ENCODE data around the gene RPTOR. TPM values are rescaled to one million over a fixed set of nuclear protein-coding genes. Genes with fewer than 3 reads are reported as not detected.

The RPTOR gene
- total RNA-seq, 1 experiment from 2014 or later, result 58.0 TPM

- no peaks in the 10 kb centered on the region for H3K4me1 ChIP-seq (ENCODE audit: control insufficient read depth, insufficient read depth, low read length)
- H3K9me3 ChIP-seq (ENCODE audit: control insufficient read depth, insufficient read depth, low read depth, low read length), result no peaks in the 10 kb centered on the region
- no peak overlapping the region for H3K4me3 ChIP-seq (ENCODE audit: low read depth in 2 of 2, low read length in 2 of 2)
- DNase-seq (ENCODE audit: low read depth, low spot score) (no peak), ATAC-seq (0 out of 2 replicates have a peak, but pooled peaks have one; percentile 32)
- TF ChIP-seq SIN3A (IDR thresholded peaks at IDR 0.05; ENCODE audit: borderline replicate concordance, insufficient read depth, low read depth, low read length) (no peak), POLR2AphosphoS5 (IDR thresholded peaks at IDR 0.05; ENCODE audit: low read depth, low read length) (no peak), TCF7L2 (IDR thresholded peaks at IDR 0.05; ENCODE audit: low read depth, low read length) (no peak), CTCF (IDR thresholded peaks at IDR 0.05) (no peak), REST (IDR thresholded peaks at IDR 0.05; ENCODE audit: insufficient read depth in 1 of 2, low read depth in 2 of 2, low read length in 1 of 2) (no peak)
- in situ Hi-C loops (cut with HindIII; ENCODE audit: low pct_unique_long_range_greater_than_20kb, low sequenced_read_pairs), result no loop called here
- H3K36me3 ChIP-seq (ENCODE audit: control insufficient read depth, insufficient read depth, low read length), result no peaks in the 10 kb centered on the region
- ChIA-PET CTCF (no interaction called here), POLR2A (no interaction called here)
- BruUV-seq (replicated peaks), result no TSS peak
- intact Hi-C loops (cut with micrococcal nuclease; ENCODE audit: unreplicated experiment), result no loop called here
- no peak overlapping the region for H3K27ac ChIP-seq (ENCODE audit: low read length)
- no peaks in the 10 kb centered on the region for H3K27me3 ChIP-seq (ENCODE audit: control insufficient read depth, insufficient read depth, low read length)
Measured at GRCh38 chr17:80513892-80514291, 30.7 kb upstream of the RPTOR start.

- intact Hi-C loops (cut with micrococcal nuclease; ENCODE audit: unreplicated experiment) (no loop called here), in situ Hi-C loops (cut with HindIII; ENCODE audit: low pct_unique_long_range_greater_than_20kb, low sequenced_read_pairs) (no loop called here)
- Histone ChIP-seq H3K36me3 (ENCODE audit: control insufficient read depth, insufficient read depth, low read length) (no peaks in the 10 kb centered on the region), H3K27ac (ENCODE audit: low read length) (no peak overlapping the region), H3K4me3 (ENCODE audit: low read depth in 2 of 2, low read length in 2 of 2) (no peak overlapping the region), H3K4me1 (ENCODE audit: control insufficient read depth, insufficient read depth, low read length) (no peaks in the 10 kb centered on the region), H3K27me3 (ENCODE audit: control insufficient read depth, insufficient read depth, low read length) (no peaks in the 10 kb centered on the region), H3K9me3 (ENCODE audit: control insufficient read depth, insufficient read depth, low read depth, low read length) (no peaks in the 10 kb centered on the region)
- ATAC-seq, result no peak
- TF ChIP-seq TCF7L2 (IDR thresholded peaks at IDR 0.05; ENCODE audit: low read depth, low read length) (no peak), POLR2AphosphoS5 (IDR thresholded peaks at IDR 0.05; ENCODE audit: low read depth, low read length) (no peak), SIN3A (IDR thresholded peaks at IDR 0.05; ENCODE audit: borderline replicate concordance, insufficient read depth, low read depth, low read length) (no peak), REST (IDR thresholded peaks at IDR 0.05; ENCODE audit: insufficient read depth in 1 of 2, low read depth in 2 of 2, low read length in 1 of 2) (no peak), CTCF (IDR thresholded peaks at IDR 0.05) (no peak)
- CTCF ChIA-PET, result interaction anchor here (0.6 kb wide), 2 partner anchors 18 to 93 kb away, joined by 3 to 4 read pairs; no protein-coding TSS in a partner anchor
- no TSS peak for BruUV-seq (replicated peaks)
- POLR2A ChIA-PET, result no interaction called here
- DNase-seq (ENCODE audit: low read depth, low spot score), result no peak
Measured at GRCh38 chr17:80516171-80516932, 28.3 kb upstream of the RPTOR start.
